NCI-H146 (cell line): Measurements from ENCODE around the gene KAT6B.

Experiments
- DNase-seq: peaks from one replicate; lab custom pipeline; 2025; lab: John Stamatoyannopoulos, UW

Gene KAT6B

DNA sequence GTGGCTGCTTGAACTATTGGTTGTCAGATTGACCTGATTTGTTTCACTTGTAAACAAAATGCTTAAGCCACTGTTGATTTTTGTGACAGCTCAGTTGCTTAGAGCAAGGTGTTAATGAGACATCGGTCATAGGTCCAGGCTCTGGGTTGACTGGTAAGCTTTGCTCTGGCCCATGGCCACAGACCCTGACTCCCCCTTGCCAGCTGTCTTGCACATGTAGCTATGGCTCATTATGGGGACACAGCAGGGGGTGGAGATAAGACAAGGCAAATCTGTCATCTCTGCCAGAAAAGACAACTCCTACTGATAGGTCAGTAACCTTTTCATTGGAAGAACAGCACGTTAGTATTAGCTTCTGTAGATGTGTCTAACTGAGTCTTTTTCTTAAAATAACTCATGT lies 95.3 kb downstream of the KAT6B start:
- DNase-seq: peak; percentile 99

DNA sequence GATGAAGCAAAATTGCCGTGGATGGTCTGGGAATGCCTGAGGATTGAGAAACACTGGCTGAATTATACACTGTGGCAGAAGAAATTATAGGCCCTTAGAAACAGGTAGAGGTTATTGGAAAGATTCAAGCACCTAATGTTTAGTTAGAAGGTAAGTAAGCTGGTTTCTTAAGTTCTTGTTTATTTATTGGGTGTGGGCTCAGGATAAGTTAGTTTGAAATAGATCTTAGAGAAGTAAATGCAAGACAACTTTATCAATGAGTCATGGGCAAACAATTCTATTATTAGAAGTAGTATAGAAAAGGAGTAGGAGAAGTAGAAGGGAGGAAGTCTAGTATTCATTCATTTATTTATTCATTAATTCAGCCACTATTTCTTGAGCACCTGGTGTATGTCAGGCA lies 96.5 kb downstream of the KAT6B start:
- no peak for DNase-seq

DNA sequence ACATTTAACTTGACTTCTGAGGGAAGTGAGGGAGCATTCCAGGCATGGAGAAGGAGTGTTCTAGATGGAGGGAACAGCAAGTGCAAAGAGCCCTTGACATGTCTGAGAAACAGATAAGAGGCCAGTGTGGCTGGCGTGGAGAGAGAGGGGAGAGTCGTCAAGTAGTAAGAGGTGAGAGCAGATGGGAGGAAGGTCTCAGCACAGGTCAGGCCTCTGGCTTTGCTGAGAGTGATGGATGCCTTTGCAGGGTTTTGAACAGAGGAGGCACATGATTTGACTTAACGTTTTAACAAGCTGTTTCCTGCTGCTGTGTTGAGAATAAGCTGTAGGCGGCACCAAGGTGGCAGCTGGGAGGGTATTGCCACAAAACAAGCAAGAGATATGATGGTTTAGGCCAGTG lies 97.2 kb downstream of the KAT6B start:
- DNase-seq: no peak

DNA sequence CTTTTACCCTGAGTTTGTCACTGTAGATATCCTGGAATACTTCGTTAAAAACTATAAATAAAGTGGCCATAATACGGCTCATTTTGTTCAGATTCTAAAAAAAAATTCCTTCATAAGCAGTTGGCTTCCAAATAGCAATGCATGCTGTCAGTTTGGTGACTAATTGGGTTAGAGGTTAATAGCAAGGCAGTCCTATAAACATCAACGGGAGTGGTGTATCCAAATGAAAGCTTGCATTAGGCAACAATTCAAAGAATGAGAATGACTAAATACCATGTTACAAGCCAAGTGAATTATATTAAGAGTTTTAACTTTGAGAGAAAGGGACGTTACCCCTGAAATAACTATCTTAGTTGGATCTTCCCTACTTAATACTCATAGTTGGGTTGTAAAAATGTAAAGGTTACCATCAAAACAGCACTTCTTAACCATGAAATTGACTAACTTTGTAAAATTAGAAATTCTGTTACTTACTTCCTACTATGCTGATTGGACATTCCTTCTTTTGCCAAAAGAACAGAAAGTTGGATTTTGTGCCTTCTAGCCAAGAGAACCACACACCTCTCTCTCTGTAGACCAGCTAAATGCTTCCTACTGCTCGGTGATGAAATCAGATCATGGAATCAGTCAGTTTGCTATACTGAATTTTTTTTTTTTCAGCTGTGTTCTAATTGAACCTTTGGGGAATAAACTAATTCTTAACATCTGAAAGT lies 98.0 kb downstream of the KAT6B start:
- DNase-seq: no peak

DNA sequence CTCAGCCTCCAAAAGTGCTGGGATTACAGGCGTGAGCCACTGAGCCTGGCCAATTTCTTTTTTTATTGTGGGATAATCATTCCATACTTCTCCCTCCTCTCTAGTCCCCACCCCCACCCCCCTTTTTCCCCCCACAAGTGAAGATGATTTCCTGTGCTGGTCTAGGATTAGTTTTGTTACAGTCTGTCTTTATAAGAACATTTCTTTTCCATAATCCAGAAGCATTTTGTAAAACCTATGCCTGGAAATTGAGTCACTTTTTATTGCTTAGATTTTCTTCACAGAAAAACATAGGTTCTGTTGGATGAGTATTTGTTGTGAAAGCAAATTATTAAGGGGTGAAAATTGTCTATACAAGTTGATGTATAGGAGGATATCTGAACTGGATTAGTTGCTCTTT lies 98.9 kb downstream of the KAT6B start:
- no peak for DNase-seq

DNA sequence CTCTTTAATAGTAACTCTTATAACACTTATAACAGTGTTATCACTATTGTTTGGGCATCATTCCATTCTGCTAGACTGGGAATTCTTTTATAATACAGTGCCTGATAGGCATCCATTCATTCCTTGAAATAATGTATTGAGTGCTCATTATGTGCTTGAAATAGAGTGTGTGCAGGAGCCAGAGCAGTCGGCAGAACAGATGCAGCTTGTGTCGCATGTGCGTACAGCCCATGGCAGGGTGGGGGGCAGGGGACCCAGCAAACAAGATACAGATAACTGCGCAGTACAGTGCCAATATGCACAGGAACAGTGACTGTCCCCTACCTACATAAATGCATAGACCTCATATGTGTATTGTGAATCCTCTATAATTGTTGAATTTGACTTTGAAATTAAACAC lies 99.3 kb downstream of the KAT6B start:
- DNase-seq: no peak

DNA sequence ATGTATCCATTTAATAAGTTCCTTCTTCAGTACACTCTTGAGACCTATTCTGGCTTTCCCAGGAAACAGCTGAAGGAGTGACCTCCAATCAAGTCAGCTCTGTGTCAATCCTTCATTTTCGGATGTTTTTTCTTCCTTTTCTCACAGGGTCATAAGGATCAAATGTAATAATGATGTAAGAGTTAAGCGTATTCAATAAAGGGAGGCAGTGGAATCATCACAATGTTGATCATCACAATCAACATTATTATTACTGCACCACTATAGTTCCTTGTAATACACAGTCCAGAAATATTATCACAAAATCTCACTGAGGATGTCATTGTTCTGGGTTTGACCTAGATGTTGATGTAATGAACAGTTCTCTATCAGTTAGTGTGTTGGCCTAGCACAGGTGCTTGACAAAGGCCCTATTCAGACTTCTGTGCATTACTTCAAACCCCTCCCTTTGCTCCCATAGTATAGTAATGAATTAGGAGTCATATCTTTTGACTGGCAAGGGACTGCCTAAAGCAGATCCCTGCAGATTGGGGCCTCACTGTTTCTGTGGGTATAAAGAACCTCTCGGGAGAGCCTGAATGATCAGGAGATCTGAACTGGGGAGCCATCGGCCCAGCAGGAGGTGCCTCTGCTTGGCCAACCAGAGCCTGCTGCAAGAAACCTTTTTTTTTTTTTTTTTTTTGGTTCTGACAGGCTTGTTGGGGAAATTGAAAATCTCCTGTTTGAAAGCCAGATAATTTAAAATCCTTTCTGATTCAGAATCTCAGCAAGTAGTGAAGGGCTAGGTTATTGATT lies 100.6 kb downstream of the KAT6B start:
- no peak for DNase-seq

DNA sequence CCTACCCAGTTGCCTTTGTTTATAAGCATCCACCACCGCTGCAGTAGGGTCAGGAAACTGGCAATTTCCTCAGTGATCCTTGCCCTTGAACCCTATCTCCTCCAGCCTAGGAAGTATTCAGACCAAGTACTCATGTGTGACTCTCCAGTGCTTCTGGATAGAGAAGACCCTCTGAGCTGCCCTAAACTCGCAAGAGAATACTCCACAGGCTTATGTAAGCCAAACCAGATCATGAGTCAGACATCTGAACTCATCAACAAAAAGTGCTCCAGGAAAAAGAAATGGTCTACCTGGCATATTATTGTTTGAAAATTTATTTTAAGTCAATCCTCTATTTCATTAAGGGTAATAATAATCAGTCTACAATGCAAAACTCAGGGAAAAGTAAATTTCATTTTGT lies 101.3 kb downstream of the KAT6B start:
- no peak for DNase-seq

DNA sequence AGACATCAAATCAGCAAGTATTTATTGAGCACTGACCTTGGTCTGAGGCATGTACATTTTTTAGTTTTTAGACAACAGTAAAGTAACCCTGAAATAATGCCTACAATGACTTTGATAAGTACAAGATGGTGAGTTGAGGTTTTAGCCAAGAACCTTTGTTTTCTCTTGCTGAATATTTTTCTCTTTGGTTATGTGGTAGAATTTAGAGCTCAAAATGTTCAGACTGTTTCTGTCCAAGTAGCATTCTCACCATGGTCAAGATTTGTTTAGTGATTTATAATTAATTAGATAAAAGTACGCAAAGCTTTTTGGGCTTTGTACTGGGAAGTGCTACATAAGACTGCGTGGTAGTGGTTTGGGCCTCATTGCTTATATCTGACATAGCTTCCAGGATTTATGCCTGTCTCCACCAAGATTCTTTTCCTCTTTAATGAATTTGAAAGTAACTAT lies 102.4 kb downstream of the KAT6B start:
- DNase-seq: no peak

DNA sequence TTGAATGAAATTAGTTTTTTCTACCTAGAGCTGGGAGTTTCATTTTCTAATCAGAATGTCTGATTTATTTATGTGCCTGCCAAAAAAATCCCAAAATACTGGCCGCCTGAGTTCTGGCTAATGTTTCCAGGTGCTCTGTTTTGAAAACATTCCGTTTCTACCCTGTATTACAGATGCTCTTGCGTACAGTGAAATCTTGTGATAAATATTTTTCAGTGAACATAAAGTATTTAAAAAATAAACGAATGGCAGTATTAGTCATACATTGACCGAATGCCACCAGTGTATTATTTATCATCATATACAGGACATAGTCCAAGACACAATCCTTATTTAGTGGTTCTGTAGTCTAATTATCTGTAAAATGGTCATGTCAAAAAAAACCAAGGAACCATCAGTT lies 102.8 kb downstream of the KAT6B start:
- DNase-seq: no peak

DNA sequence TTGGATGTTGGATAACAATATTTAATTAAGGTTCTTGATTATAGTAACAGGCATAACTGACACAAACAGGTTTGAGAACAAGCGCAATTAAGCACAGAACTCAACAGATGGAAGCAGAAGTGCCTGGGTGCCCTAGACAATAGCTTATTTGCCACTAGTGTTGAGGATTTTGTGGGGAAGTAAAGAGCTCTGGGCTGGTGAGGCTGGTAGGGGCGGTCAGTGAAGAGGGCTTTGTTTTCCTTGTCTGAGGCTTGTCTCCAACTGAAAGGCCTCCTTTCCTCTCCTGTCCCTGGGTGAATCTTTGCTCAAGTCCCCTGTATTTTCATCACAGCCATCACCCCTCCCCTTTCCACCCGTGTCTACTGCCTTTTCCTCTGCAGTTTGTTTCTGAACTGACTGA lies 104.6 kb downstream of the KAT6B start:
- DNase-seq: no peak

DNA sequence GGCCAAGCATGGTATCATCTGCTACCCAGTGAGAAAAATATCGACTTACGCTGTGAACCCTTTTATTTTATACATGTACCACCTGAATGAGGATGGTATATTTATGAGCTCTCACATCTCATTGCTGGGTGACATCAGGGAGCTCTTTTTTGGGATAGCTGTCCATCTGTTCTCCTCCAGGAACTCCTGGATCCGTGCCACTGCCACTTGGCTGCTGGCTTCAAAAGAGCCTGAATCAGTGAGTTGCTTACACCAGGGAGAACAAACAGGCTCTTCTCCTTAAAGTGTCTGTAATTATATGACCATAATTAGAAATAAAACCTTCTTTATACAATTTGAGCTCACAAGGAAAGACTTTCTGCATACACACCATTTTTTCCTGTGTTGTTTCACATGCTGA lies 106.2 kb downstream of the KAT6B start:
- DNase-seq: no peak

DNA sequence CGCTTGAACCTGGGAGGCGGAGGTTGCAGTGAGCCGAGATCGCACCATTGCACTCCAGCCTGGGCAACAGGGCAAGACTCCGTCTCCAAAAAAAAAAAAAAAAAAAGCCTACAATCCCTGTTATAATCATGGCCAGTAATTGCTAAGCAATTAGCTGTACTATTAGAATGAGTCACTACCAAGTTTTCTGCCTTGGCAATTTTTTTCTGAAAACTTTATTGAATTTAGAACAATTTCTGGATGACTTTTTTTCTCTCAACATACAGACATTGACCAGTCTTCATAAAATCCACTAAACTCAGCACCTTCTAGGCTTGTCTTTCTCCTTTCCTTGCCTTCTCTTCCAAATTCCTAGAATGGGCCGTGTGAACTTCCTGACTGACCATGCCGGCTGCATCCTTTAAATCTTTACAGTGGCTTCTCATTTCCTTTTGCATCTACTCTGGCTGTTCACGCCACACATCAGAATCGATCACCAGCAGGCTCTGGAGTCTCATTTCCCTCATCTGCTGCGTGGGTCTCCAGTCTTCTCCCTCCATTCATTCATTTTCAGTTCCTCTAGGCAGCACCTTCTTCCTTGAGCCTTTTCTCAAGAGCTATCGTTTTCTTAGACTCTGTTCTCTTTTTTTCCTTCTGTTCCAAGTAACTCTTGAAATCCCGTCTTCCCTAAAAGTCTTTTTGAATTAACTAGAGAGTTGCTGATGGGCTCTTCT lies 107.9 kb downstream of the KAT6B start:
- DNase-seq: no peak

DNA sequence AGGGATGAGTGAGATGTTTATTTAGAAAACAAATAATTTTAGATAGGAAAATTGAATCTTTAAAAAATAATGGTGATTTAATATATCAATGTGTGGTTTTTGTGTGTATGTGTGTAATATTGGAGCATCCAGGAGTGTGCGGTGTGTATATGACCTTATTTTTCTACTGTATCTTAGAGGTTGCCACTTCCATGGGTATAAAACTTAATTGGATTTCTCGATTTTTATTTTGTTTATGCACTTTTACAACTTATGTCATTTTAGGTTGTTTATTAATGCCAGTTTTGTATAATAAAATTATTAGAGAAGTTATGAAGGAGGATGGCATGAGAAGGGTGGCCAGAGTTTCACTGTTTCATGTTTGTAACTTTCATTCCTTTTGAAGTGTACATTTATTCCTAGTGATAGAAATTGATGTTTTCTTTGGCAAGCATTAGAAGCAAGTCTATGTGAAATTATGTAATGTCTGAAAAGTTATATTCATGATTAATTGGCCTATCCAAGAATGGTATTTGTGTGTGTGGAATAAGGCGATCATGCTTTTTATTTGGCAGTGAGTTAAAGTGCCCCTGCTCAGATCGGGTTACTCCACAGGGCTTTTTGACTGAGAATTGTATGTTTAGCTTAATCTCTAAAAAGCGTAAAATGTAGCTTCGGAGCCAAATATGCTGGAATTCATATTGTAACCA lies 110.3 kb downstream of the KAT6B start:
- no peak for DNase-seq

DNA sequence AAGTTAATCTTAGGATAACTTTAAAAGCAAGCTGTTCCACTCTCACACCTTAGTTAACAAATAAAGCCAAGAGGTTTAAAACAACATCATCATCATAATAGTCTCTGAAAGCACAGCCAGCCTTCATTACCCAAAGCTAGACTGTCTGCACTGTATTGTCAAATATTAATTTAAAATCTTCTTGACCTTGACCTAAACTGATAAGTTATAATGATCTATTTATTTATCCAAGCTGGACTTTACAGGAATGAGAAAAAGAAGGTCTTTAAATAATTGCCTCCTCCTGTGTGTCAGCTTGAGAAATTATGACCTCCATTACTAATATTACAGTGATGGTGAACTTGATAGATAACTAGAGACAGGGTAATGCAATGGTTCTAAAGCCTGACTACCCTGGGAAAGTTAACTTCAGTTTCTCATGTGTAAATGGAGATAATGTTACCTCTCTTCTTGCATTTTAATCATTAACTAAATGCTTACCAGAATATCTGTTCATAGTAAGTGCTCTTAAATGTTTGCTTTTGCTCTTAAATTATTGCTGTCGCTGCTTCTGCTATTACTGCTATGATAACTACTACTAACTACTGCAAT lies 111.0 kb downstream of the KAT6B start:
- DNase-seq: no peak

DNA sequence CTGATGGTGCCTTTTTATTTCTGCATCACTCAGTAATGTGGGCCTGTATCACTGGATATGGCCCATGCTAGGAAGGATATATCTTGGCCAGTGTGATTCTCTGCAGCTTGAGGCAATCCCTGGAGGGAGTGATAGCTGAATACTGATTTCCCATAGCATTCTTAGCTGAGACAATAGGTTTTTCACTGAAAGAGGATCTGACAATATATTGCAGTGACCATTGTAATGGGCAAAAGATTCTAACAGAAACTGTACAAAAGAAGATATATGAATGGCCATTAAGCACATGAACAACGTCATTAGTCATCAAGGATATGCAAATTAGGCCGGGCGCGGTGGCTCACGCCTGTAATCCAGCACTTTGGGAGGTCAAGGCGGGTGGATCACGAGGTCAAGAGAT lies 117.8 kb downstream of the KAT6B start:
- no peak for DNase-seq

DNA sequence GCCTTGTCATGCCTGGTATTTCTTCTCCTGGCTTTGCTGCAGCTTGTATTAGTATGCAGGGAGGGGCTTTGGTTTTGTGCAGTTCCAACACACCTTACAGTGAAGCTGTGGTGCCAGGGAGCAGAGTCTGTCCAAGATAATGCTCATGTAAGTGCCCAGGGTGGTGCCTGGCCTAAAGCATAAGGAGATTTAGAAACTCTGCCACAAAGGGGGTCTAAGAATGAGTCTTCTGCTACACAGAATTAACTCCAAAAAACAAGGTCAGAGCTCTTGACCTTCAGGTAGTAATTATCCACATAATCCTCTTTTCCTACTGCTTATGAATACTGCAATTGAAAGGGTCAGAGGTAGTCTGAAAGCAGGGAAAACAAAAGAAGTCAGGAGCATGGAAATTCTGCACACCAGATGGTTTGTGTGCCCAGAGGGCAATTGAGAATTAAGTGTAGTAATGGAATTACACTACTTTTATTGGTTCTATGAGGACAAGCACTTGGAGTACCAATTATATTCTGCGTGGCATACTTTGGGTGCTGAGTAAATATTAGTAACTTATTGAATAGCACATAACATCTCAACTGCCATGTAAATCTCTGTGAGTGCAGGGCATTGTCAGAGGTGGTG lies 121.5 kb downstream of the KAT6B start:
- DNase-seq: peak; percentile 88

DNA sequence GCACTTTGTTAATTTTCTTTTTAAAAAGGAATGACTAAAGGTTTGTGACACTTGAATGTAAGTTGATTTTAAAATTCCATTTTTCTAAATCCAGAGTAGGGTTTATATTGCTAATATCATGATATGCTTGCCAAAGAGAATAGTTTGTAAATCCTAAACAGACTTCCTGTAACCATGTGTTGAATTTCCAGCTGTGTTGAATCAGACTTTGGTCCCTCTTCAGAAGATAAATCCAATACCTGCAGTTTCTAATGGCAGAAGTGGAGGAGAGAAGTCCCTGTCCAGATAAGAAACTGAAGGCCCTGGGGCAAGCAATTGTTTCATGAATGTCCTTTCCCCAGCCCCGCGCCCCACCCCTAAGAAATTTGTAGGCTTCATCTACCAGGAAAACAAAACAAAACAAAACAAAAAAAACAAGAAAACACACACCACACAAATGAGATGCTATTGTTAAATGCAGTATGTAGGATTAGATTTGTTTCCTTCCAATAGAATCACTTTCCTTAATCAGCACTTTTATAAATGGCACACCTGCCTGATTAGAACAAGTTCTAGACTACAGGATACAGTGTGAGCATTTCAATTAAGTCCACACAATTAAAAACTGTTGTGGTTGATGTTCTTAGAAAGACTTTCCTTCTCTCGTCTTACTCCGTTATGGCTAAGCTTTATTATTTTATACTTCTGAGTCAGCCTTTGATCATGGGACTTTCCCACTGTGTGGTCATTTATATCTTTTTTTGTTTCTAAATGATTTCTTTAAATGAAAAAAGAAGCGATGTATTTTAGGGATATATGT lies 122.8 kb downstream of the KAT6B start:
- no peak for DNase-seq

DNA sequence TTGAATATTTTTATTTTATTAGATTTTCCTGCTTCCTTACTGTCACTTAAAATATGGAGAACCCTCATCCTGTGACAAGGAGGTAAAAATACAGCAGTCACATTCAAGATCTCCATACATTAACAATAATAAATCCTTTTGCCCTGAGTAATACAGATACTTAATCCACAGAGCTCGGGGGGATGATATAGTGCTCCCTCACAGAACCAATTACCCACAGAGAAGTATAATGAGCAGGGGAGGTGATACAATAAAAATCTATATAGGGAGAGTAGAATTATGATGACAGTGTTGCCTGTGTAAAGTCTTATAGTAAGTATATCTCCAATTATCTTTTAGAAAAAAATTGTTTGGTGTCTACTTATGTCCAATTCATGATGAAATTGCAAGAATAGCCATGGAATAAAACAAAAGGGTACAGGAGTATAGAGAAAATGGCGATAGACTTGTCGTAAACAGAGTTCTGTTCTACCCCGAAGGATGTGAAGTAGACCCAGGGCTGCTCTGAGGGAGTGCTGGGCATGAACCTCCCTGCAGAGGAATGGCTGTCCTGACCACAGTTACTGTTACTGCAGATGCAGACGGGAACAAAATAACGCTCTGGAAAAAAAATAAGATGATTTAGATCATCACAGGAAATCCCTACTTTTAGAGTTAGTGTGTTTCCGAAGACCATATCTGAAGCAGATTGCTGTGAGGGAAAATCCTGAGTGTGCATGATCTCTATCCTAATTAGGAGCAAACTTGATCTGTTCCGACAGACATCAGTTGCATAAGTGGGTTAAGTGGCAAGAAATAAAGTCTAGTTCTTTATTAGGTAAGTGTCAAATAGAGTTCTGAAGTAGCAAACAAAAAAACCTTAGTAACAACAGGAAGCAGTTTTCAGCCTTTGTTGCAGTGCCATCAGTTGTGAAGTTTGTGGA lies 123.7 kb downstream of the KAT6B start:
- DNase-seq: no peak

DNA sequence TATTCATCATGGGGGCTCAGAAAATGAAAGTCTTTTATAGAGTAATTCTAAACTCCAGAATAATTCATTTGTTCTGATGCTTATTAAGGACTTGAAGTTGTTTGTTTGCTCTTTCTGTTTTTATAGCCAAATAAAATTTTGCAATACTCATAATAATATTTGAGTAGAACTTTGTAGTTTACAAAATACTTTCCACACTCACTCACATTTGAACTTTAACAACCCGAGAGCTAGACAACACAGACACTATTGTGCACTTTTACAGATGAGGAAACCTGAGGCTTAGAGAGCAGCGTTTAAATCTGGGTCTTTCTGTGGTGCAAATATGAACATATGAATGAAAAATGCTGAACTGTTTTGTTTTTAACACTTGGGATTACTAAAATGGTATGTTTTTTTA lies 126.8 kb downstream of the KAT6B start:
- DNase-seq: no peak
